HG02885 (cell line): ENCODE results near the gene FRAS1.
"Not testable (repeated sequence)": the region's sequence is repeated elsewhere in the genome, so short reads cannot be mapped to it uniquely, and the experiment has no call there.

Experiments
- ATAC-seq: cut with Tn5 transposase; IDR thresholded peaks from one replicate; pipeline ENCODE4 v1.9.1; 2021; ENCODE audit warnings: mild to moderate bottlenecking; ENCODE audit not compliant: unreplicated experiment, poor library complexity

The FRAS1 gene

DNA sequence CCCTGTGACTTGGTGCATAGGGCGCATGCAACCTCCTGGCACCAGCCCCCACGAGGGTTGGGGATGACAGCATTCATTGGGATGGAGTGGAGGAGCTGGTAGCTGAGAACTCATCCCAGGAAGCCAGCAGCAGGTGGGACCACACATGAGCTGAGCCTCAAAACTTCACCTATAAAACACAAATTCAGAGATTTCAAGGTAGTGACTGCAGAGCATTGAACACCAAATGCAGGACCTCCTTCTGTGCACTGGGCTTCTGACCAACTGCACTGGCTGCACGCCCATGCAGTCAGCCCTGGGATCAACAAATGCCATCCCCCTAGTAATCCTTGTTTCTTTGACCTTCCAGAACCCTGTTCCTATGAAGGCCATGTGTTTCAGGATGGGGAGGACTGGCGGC is 197.8 kb downstream of the FRAS1 start:
- no peak for ATAC-seq

DNA sequence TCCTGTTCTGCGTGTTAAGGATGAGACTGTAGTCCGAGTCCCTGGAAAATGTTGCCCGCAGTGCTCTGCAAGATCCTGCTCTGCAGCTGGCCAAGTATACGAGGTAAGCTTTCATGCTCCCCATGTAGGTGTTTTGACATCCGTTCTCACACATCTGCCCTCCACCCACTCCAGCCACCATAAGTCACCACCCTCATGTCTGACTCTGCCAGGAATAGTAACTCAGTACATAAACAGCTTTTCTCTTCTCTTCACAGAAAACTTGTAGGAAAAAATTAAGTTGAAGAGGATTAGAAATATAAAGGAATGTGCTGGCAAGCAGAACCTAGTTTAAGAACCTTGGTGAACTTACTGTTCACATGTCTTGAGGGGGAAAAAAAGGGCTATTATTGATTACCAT is 207.9 kb downstream of the FRAS1 start:
- no peak for ATAC-seq

DNA sequence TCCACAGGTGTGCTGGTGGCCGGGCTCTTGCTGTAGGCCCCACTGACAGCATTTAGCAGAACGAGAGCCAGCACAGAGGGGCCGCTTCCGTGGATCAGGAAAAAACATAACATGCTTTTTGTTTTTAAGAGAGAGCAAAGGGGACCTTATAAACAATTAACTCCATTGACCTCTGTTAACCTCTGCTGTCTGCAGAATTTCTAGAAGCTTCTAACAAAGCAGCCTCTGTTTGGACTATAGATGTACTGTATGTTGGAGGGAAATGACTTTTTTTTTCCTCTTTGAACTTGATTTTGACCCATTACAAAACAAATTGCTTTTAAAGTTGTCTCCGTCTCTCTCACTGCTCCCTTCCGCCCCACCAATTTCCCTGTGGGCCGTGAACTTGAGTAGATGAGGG is 210.7 kb downstream of the FRAS1 start:
- no peak for ATAC-seq

DNA sequence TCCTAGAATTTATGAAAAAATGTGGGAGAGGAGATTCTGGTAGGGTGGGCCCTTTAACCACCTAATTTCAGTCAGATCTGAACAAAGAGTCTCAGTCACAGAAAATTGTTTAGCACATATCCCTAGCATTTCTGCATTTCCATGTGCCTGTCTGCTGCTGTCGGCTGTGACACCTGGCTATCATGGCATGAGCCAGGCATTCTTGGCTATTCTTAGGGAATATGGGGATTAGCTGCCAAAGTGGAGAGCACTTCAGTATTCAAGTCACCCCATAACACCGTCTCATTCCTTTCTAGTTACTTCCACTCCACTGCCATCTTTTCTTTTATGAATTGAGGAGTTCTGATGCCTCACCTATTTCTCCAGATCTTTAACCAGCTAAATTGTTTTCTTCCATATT is 211.5 kb downstream of the FRAS1 start:
- ATAC-seq: no peak

DNA sequence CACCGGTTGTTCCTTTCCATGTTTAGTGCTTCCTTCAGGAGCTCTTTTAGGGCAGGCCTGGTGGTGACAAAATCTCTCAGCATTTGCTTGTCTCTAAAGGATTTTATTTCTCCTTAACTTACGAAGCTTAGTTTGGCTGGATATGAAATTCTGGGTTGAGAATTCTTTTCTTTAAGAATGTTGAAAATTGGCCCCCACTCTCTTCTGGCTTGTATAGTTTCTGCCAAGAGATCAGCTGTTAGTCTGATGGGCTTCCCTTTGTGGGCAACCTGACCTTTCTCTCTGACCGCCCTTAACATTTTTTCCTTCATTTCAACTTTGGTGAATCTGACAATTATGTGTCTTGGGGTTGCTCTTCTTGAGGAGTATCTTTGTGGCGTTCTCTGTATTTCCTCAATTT is 218.3 kb downstream of the FRAS1 start:
- not testable (repeated sequence) for ATAC-seq

DNA sequence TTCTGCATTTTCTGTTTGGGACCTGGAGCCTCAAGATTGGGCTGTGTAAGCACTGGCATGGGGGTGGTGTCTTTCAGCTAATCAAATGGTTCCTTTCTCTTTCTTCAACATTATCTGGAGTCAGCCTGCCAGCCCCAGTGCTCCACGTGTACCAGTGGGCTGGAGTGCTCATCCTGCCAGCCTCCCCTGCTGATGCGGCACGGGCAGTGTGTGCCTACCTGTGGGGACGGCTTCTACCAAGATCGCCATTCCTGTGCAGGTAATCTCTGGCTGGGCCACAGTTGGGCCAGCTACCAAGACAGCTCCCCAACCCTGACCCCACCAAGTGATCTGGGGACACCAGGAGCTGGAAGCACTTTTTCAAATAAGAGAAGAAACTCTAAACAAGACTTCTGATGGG is 229.2 kb downstream of the FRAS1 start:
- ATAC-seq: no peak

DNA sequence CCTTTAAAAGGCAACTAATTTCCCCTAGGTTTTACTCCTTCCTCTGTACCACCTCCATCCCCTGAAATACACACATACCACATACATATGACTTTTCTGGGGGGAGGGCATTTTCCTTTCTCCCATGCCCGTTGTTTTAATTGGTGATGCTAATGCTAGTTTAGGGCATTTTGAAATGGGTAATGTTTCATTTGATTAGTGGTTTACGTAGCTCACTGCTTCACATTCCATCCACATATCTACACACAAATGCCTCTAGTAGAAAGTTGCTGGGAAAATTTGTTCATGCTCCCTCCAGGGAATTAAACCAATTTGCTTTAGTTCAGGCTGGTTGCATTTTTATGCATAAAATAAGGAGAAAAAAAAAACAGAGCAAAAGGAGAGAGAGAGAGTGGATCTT is 231.2 kb downstream of the FRAS1 start:
- ATAC-seq: no peak

DNA sequence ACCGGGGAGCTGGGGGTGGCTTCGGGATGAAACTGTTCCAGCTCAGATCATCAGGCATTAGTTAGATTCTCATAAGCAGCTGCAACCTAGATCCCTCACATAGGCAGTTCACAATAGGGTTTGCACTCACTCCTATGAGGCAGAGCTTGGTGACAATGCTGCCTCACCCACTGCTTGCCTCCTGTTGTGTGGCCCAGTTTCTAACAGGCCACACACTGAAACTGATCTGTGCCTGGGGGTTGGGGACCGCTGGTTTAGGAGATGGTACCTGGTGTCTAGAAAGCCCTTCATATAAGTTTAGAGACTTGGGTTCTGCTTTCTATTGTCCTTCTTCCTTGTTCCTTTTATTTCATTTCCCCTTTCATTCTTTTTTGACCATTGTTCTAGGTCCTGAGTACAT is 234.2 kb downstream of the FRAS1 start:
- ATAC-seq: no peak

DNA sequence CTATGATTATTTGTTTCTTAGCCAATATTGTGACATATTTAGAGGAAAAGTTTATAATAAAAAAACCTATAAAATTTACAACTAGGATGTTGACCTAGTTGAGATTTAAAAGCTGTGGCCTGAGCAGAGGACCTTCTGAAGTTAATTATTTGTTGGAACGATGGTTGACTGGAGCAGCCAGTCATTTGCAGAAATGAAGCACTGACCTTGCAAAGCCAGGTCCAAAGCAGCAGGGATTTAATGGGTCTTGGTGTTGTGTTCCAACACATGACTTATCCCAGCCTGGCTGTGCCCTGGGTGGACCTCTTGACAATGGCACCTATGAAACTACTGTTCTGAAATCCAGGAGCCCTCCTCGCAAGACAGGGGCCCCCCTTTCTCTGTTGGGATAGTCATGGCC is 235.2 kb downstream of the FRAS1 start:
- no peak for ATAC-seq

DNA sequence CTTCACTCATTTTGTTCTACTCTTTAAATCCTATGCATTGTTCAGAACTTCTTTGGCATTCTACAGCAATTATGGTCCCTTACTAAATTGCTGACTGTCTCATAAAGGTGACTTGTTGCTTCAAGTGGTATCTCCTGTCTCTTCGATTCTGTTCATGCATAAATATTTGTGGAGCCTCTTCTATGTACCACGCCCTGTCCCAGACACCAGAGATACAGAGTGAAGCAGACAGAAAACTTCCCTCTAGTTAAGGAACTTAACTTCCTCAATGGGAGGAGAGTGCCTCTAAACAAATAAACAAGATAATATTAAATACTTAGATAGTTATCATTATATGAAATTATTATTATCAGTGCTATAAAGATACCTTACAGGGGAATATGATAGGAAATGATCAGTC is 235.7 kb downstream of the FRAS1 start:
- no peak for ATAC-seq

DNA sequence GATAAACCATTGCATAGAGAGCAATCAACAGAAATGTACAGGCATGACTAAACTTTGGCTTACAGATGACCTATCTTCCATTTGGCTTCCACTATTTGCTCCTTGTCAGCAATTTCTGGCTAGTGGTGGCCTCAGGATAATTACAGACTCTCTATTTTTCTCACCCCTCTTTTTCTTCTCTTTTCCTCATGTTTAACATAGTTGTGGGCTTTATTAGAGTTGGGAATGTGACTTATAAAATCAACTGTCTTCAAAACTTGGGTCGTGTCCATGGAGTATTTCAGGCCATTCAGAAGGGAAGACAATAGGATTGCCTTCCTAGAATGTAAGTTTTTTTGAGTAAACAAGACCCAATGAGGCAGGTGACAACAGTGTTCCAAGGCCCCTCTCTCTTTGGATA is 236.2 kb downstream of the FRAS1 start:
- ATAC-seq: no peak

DNA sequence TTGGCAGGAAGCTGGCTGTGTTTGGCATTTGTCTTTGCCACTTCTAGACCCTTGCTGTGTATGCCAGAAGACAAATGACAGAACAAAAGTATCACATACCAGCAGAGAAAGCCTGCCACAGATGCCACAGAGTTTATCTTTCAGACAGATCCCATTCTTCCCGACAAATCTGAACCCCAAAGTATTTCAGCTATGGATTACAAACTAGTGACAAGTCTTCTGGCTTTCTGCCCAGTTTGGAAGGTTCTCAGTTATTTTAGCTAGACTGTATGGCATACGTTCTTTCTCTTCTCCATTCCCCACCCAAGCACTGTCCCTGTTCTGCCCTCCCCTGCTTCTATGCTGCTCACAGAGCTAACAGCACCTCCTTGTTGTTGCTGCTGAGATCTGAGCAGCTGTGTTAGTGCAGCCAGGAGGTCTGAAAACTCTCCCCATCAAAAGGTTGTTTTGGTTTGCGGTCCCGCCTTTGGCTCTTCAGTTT is 236.7 kb downstream of the FRAS1 start:
- no peak for ATAC-seq

DNA sequence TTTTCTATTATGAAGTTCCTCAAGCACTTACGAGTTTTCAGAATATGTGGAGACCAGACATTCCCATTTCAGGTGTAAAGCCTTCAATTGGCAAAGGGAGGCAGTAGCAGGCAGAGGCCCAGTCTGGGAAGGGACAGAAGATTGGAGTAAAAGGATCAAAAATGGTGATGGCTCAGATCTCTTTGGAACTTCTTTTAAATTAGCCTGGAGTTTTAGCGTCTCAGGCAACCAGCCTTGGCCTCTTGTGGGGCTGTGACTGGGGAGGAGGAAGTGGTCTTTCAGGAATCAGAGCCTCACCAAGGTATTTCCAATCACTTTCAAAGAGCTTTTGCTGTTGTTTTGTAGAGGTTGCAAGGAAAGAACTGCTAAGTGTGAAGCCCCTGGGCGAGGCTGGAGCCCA is 239.1 kb downstream of the FRAS1 start:
- no peak for ATAC-seq

DNA sequence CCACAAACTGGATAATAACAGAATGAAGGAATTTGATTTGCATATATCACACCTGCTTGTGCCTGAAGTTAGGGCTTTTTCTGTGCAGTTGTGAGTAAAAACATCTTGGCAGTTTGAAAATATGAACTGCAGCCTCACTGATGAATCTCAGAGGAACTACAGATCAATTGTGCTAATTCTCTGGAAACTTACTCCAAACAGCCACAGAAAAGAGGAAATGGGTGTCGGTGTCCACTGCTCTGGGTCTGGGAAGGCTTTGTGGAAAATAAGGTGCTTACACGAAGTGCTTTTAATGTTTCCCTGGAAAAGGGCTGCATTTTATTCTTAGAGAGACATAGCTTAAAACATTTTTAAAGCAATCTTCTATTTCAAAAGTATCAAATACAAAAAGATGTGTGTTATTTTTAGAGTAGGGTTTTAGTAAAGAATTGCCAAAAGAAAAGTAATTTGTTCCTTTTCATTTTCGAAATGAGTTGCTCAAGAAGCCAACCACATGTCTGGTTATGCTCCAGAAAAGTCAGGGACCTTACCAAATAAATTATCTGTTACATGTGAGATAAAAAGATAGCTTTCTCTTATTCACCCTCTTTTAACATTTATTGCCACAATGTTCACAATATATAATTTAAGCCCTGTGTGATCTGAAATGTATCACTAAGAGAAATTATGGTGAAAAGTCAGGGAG is 240.1 kb downstream of the FRAS1 start:
- peak; percentile 58 for ATAC-seq

DNA sequence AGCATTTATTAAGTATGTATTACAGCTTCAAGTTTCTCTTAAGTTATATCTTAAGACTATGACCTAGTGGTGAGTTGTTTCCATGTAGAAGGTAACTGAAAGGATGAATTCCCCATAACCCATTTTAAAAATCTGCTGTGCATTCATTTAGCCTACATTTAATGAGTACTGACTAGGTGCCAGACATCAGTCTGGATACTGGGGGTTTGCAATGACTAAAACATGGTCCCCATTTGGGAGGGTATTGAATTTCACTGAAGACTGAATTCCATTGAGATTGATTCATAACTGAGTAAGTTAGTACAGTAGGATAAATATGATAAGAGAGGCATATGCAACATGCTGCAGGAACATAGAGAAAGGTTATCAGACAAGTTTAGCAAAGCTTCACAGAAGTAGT is 241.5 kb downstream of the FRAS1 start:
- no peak for ATAC-seq

DNA sequence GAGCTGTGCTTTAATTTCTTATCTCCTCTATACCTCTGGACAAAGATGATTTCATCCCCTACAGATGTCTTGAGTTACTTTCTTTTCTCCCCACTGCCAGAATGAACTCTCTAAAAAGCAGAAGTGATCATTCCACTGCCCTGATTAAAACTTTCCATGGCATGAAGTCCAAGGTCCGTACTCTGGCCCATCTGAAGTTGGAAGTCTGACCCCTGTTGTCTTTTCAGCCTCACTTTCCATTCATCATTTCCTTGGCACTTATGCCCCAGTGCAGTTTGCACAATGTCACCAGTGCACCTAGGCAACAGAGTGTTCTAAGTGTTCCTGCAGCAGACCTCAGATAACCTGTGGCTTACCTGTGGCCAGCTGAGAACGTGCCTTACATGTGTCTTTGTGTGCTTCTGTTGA is 242.4 kb downstream of the FRAS1 start:
- ATAC-seq: peak; percentile 48

DNA sequence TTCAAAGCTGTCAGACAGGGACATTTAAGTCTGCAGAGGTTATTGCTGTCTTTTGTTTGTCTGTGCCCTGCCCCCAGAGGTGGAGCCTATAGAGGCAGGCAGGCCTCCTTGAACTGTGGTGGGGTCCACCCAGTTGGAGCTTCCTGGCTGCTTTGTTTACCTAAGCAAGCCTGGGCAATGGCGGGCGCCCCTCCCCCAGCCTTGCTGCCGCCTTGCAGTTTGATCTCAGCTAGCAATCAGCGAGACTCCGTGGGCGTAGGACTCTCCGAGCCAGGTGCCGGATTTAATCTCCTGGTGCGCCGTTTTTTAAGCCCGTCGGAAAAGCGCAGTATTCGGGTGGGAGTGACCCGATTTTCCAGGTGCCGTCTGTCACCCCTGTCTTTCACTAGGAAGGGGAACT is 250.1 kb downstream of the FRAS1 start:
- ATAC-seq: not testable (repeated sequence)

DNA sequence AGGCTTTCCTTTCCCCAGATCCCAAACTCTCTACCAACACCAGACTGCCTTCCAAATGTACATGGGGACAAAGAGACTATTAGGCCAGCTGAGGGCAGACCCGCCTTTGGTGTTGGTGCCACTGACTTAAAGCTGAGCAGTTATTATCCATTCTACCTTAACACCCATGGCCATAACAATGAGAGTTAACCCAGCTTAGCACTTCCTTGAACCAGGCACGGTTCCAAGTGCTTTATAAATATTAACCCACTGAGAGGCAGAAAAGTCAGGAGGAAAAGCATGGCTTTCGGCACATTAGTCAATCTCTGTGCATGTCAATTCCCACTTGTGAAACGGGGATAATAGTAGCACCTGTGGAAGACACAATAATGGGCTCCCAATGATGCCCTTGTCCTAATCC is 251.4 kb downstream of the FRAS1 start:
- ATAC-seq: no peak

DNA sequence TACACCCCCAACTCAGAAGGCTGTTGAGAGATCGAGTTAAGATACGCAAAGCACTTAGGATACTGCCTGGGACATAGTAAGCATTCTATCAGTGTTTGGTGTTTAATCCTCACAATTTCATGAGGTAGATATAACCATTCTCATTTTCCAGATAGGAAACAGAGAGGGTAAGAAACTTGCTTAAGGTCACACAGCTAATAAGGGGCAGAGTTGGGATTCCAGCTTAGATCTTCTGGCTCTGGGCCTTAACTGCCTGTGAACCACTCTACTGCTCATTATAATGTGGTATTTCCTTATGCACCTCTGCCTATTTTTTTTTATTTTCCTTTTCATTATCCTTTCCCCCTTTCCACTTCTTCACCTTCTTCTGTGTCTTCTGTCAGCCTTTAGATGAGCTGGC is 252.2 kb downstream of the FRAS1 start:
- no peak for ATAC-seq

DNA sequence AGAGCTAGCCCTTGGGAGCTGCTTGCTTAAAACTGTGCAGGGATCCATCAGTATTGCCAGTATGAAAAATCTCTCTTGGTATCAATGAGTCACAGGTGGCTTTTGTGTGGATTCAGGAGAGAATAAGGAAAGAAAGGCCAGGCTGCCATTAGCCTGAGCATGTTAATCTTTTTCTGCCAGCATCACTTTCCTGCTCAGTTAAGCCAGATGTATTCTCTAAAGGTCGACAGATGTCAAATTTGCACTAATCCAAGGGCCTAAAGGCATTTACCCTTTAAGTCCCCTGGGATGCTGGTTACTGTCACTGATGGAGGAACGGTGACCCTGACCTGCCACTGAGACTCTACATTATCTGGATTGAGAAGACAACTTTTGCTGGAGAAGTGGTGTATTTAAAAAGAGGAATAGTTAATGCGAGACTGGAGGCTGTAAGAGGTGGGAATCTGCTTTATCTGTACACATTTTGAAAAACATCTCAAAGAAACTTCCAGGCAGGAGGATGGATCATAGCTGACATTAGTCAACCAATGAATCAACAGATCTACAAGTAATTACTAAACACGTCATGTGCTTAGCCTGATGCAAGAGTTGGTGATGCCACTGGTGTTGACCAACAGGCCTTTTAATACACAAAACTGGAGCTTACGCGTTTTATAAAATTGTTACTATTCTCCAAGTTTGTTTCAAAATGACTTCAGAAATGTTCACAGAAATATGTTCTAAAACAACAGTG is 253.1 kb downstream of the FRAS1 start:
- no peak for ATAC-seq

DNA sequence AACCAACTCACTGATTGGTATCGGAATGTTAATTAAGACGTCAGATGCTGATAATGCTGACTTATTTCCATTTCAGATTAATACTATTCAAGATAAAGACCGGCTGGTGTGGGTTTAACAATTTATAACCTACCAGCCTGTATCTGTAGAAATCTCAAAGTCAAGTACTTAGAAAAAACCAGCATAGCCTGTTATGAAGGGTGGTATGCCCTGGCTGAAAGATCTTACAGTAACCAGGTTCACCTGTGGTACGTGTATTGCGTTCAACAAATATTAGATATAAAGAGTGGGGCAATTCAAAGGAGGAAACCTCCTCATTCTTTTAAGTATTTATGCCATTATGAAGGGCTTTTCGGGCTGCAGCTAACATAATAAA is 253.6 kb downstream of the FRAS1 start:
- ATAC-seq: no peak

DNA sequence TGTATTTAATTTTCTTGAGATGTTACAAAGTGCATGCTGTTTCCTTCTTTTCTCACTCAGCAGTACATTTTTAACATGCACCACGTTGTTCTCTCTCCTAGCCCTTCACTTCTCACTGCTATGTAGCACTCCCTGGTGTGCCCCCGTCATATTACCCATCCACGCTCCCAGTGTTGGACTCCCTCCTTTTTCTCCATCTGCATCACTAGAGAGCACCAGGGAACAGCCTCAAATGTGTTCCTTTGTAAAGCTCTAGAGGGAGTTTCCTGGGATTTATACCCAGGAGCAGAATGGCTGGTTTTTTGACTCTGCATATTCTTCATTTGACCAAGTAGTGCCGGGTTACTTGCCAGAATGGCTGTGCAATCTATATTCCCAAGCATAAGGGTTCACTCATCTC is 254.2 kb downstream of the FRAS1 start:
- no peak for ATAC-seq
